RWPE2 (cell line): ENCODE results near the gene TBC1D5.
A peak's percentile ranks its signal among the peaks of the same experiment; 100 is the strongest.
"Not testable (repeated sequence)": the region's sequence is repeated elsewhere in the genome, so short reads cannot be mapped to it uniquely, and the experiment has no call there.

Experiments used
- ATAC-seq: fragments of 200-7000 bp; cut with Tn5 transposase; 3 replicates; pipeline ENCODE4 v1.9.1; 2021; ENCODE audit warnings: low read depth
- DNase-seq: peaks from one replicate; pipeline ENCODE4 v3.0.0-alpha.2; 2020; ENCODE audit warnings: low spot score
- H3K27ac ChIP-seq: fragments of 450-650 bp; 2 replicates; pipeline ENCODE4 v1.5.1; 2017; ENCODE audit warnings: mild to moderate bottlenecking; ENCODE audit not compliant: poor library complexity, severe bottlenecking
- H3K27me3 ChIP-seq: fragments of 250-450 bp; sonication (Bioruptor Pico); 2 replicates; pipeline ENCODE4 v1.5.1; 2021; ENCODE audit warnings: mild to moderate bottlenecking, moderate library complexity; ENCODE audit not compliant: insufficient read depth, poor library complexity, severe bottlenecking
- H3K36me3 ChIP-seq: fragments of 250-450 bp; sonication (Bioruptor Pico); 2 replicates; pipeline ENCODE4 v1.5.1; 2020; ENCODE audit warnings: low read depth, mild to moderate bottlenecking, moderate library complexity
- H3K4me1 ChIP-seq: fragments of 250-450 bp; sonication (Bioruptor Pico); 2 replicates; pipeline ENCODE4 v1.5.1; 2021; ENCODE audit warnings: mild to moderate bottlenecking, moderate library complexity; ENCODE audit not compliant: insufficient read depth, poor library complexity, severe bottlenecking
- H3K4me3 ChIP-seq: fragments of 250-450 bp; sonication (Bioruptor Pico); 2 replicates; pipeline ENCODE4 v1.5.1; 2021; ENCODE audit warnings: mild to moderate bottlenecking, moderate library complexity; ENCODE audit not compliant: severe bottlenecking
- H3K9me3 ChIP-seq: fragments of 250-450 bp; sonication (Bioruptor Pico); 2 replicates; pipeline ENCODE4 v1.5.1; 2021; ENCODE audit warnings: mild to moderate bottlenecking, moderate library complexity; ENCODE audit not compliant: severe bottlenecking
- CTCF ChIP-seq: fragments of 450-650 bp; IDR thresholded peaks from one replicate; pipeline ENCODE4 v1.5.1; 2017; ENCODE audit warnings: mild to moderate bottlenecking, moderate library complexity; ENCODE audit not compliant: poor library complexity, severe bottlenecking

TBC1D5 gene

GRCh38 chr3:17494117-17494809 is 248.2 kb downstream of the TBC1D5 start:
- Histone ChIP-seq H3K4me3 (no peak overlapping the region), H3K4me1 (peaks cover 6% of the 10 kb centered on the region), H3K27me3 (no peaks in the 10 kb centered on the region), H3K36me3 (no peaks in the 10 kb centered on the region), H3K9me3 (no peaks in the 10 kb centered on the region), H3K27ac (no peak overlapping the region)
- TF ChIP-seq CTCF: no peak
- DNase-seq (no peak), ATAC-seq (no peak)

GRCh38 chr3:17491601-17492000 is 250.8 kb downstream of the TBC1D5 start:
- H3K36me3 ChIP-seq: no peaks in the 10 kb centered on the region
- no peak overlapping the region for H3K27ac ChIP-seq
- DNase-seq (no peak), ATAC-seq (peak; percentile 55; the same call in 2 of the 3 replicates)
- no peaks in the 10 kb centered on the region for H3K9me3 ChIP-seq
- peaks cover 6% of the 10 kb centered on the region for H3K4me1 ChIP-seq
- TF ChIP-seq CTCF: no peak
- H3K4me3 ChIP-seq: no peak overlapping the region
- H3K27me3 ChIP-seq: no peaks in the 10 kb centered on the region

GRCh38 chr3:17491190-17491589 is 251.2 kb downstream of the TBC1D5 start:
- not testable (repeated sequence) for H3K4me3 ChIP-seq, H3K9me3 ChIP-seq, H3K27ac ChIP-seq, H3K27me3 ChIP-seq, H3K4me1 ChIP-seq, H3K36me3 ChIP-seq, ATAC-seq, DNase-seq

- DNase-seq: no peak
- Histone ChIP-seq H3K9me3 (no peaks in the 10 kb centered on the region), H3K4me1 (peaks cover 6% of the 10 kb centered on the region), H3K27ac (no peak overlapping the region), H3K4me3 (no peak overlapping the region), H3K36me3 (no peaks in the 10 kb centered on the region), H3K27me3 (no peaks in the 10 kb centered on the region)
- TF ChIP-seq CTCF: no peak
- peak; percentile 63; the same call in 2 of the 3 replicates for ATAC-seq
Measured at GRCh38 chr3:17489139-17489538, 253.3 kb downstream of the TBC1D5 start.

GRCh38 chr3:17481116-17481515 is 261.3 kb downstream of the TBC1D5 start:
- Histone ChIP-seq H3K27ac (no peak overlapping the region), H3K4me3 (no peak overlapping the region), H3K27me3 (no peaks in the 10 kb centered on the region), H3K36me3 (no peaks in the 10 kb centered on the region), H3K4me1 (no peaks in the 10 kb centered on the region), H3K9me3 (peaks cover 2% of the 10 kb centered on the region)
- DNase-seq (no peak), ATAC-seq (no peak)
- no peak for TF ChIP-seq CTCF
